SK-N-DZ (cell line): ENCODE results near the gene RTN4IP1.
"Not testable (repeated sequence)": the region's sequence is repeated elsewhere in the genome, so short reads cannot be mapped to it uniquely, and the experiment has no call there.

Experiments used
- DNase-seq: peaks from one replicate; pipeline ENCODE4 v3.0.0-alpha.2; 2015; ENCODE audit warnings: low spot score

The RTN4IP1 gene

DNA sequence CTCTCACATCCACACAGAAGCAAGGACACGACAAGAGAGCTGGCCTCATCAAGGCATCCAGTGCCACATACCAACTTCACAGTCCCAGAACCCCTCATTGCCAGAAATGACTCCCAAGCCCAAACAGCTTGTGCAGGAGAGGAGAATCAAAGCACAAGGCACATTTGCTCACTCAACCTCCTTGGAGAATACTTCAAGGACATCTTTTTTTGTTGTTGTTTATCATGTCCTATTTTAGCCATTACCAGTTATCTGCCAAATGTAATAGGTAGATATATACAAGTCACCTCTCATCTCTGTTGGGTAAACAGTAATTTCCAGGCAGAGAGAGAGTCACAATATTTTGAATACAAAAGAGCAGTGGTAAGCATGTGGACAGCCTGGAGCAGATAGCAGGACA lies 47.8 kb downstream of the RTN4IP1 start:
- DNase-seq: no peak

DNA sequence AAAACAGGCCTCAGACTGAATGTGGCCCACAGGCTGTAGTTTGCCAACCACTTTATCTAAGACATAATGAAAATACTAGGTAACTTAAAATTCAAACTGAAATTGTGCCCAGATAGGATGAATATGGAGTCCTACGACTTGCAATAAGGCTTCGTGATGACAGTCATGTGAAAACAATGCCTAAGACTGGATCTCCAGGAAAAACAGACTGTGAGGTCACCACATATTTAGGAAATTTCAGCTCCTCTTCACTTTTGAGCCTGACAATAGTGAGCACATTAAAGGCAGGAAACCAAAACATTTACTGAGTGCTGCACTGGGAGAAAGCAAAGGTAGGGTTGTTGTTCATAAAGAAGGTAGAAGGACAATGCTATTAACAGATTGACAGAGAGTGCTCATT lies 50.0 kb downstream of the RTN4IP1 start:
- no peak for DNase-seq

DNA sequence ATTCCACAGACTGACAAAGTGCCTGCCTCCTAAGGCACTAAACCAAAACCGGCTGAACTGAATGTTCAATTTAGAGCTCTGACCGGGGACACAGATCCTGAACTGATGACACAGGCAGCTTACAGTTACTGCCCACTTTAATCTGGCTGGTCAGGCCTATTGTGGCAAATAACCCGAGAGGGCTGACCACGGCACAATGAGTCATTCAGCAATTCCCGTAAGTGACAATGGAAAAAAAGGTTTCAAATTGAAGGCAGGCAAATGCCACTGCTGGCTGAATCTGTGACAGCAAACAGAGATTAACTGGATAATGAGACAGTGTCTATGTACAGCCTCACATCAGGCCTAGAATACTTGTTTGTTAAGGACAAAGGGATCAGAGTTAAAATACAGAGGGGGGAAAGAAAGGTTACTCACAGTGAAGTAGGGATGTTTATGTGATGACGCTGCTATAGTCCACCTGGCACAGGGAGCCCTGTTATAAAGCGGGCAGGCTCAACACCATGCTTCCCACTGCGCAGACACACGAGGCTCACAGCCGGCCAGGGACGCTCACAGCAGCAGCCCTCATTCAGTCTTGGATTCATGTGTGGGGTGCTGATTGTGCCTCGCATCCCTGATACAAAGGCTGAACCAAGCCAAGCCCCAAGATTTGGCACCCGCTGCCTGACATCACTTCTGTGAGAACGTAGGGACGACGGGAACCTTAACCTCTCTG lies 54.4 kb downstream of the RTN4IP1 start:
- no peak for DNase-seq

DNA sequence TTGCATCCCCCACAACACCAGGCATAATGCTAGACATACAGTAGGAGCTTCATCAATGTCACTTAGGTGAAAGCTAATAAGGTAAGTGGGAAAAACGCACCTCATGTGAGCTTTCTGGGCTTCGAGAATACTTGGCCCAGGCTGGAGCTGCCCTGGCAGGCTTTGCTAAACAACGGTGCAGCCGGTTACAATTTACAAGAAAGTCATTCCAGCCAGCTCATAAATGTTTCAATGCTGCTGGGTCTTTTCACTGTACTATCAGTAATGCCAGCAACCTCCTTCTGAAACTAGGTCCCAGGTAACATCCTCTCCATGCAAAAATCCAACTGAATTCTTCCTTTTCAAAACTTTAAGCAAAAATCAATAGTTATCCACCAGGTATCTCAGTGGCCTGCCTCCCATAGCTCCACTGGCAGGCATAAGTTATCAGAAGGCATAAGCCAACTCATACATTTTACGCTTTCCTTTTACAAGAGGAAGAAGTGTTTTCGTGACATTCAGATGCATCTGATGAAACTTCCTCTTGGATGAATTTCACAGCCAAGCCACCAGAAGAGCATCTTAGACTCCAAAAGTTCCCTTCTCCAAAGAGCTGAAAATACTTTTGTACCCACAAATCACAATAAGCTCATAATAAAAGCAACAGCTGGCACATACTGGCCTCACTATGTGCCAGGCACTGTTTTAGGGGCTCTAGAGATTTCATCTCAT lies 56.3 kb downstream of the RTN4IP1 start:
- no peak for DNase-seq

DNA sequence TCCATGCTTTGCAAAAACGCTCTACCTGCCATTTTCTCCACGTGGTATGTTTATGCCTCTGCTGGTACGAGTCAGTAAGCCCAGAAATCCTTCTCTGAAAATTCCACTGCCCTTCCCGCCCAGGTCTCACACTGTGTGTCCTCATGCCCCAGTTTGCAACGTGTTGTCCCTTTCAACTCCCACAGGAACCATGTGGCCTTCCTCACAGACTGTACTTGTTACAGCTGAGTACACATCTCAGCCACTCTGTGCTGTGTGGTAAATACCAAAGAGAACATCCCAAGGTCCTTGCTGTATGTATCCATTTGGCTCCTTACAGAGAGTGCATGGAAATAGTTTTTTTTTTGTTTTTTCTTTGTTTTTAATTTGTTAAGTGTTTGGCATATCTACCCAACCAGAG lies 56.9 kb downstream of the RTN4IP1 start:
- DNase-seq: no peak

DNA sequence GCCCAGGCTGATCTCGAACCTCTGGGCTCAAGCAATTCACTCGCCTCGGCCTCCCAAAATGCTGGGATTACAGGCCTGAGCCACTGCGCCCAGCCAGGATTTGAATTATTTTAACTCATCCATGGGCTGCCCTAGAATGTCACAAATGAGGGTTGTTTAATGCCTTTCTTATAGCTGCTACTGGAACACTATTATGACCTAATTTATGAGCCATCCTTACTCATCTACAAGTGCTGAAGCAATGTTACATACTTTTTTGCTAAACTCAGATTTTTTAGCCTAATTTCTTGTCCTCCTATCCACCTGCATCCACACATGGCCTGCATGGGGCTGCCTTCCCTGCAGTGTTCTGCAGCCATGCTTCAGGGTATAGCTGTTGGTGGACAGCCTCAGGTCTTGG lies 59.9 kb downstream of the RTN4IP1 start:
- DNase-seq: no peak

DNA sequence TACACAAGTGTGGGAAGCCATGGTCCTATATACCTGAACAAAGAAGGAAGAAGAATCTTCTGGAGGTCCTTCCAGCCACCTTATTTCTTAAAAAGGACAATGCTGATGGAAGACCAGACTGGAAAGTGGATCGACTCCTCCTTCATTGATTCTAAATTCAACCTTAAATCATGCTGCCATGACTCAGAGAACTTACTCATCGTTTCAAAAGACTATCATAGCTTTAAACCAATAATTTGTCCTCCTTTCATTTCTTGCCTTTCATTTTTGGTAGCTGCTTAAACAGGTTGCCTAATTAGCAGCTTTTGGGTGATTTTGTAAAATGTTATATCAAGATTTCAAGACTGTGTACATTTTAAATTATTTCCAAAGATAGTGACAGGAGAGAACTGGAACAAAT lies 60.8 kb downstream of the RTN4IP1 start:
- DNase-seq: no peak

DNA sequence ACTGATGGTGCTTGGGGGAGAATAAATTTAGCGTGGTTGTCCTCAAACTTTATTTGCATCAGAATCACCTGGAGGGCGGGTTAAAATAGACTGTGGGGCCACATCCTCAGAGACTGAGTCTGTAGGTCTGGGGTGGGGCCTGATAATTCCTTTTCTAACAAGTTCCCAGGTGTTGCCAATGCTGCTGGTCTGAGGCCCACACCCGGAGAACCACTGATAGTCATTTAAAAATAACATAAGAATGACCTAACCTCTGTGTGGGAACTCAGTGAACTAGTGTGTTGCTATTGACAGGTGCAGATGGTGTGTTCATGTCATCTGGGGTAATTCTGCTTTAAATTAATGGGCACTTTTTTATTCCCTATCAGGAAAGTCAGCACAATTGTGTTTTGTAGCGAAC lies 64.8 kb downstream of the RTN4IP1 start:
- no peak for DNase-seq

DNA sequence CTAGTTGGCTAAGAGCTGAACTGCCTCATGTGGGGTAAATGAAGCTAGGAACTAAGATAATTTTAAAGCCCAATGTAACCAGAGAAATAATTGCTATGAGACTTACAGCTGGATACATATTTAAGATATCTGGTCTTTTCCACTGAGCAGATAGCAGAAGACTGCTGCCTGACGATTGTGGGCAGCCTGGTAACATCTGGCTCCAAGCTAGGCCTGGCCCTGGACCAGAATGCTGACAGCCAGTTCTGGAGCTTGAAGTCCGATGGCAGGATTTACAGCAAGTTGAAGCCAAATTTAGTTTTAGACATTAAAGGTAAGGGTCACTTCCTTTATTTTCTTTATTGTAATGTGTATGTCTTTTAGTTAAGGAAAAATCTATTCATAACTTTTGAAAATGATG lies 65.7 kb downstream of the RTN4IP1 start:
- DNase-seq: no peak

DNA sequence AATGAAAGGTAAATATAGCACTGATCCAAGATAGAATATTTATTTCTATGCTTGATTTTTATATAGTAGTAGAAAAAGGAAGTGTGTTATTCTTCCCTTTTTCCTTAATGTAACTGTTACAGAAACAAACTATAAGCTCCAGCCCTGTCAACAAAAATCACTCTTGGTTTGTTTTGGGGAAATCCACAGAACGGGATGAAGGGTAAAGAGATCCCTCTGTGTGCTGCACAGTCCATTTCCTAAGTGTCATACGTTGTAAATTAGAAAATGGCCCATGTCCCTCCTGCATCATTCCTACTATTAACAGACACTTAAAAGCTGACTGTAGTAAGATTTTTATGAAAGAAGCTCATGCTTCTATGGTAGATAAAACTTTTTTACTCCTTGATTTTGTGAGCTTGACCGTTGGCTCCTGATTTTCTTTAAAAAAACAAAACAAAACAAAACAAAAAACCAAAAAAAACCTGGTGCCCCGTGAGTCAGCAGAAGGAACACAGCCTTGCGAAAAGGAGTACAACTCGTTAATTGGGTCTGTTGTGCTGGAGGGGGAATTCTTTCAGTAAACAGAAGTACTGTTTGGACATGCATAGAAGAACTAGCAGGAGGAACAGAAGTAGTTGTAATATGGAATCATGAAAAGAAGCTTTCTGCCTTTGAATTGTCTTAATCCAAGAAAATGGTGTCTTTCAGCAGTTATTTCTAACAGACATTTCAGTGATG lies 67.5 kb downstream of the RTN4IP1 start:
- no peak for DNase-seq

DNA sequence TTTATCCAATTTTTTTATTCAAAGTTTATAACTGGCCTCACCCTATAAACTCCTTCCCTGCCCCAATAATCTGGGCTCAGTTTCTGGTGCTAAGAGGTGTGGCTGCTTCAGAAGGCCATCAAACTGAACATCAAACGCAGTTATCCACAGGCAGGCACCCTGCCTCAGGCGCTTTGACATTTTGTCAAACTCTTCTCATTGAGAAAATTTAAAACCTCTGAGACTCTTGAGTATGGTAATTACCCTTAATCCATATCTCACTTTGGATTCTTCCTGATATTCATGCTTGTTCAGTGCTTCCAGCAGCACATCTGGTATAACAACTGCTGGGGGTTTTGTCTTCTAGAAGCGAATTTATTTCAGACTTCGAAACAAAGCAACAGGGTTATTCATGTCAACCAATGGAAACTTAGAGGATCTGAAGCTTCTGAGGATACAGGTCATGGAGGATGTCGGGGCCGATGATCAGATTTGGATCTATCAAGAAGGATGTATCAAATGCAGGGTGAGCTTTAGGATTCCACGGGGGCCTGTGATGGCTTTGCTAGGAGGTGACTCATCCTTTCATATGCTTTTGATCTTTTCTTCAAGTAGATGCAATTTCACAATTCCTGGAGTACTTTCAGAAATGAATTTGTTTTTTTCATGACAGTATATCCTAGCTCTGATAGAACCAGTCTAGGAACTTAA lies 68.2 kb downstream of the RTN4IP1 start:
- DNase-seq: no peak

DNA sequence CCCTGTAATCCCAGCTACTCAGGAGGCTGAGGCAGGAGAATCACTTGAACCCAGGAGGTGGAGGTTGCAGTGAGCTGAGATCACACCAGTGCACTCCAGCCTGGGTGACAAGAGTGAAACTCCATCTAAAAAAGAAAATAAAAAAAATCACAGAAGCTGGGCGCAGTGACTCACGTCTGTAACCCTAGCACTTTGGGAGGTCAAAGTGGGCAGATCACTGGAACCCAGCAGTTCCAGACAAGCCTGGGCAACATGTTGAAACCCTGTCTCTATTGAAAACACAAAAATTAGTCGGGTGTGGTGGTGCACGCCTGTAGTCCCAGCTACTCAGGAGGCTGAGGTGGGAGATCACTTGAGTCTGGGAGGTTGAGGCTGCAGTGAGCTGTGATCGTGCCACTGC lies 69.6 kb downstream of the RTN4IP1 start:
- not testable (repeated sequence) for DNase-seq

DNA sequence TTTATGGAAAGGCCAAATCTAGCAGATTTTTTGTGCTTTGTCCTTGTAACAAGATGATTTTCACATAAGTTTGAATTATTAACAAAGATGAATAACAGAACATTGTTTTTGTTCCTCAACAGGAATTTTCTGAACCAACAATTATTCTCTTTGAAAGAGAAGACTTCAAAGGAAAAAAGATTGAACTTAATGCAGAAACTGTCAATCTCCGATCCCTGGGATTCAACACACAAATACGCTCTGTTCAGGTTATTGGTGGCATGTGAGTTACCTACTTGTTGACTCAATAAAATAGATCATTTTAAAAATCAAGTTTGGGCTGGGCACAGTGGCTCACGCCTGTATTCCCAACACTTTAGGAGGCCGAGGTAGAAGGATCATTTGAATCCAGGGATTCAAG lies 70.9 kb downstream of the RTN4IP1 start:
- no peak for DNase-seq

DNA sequence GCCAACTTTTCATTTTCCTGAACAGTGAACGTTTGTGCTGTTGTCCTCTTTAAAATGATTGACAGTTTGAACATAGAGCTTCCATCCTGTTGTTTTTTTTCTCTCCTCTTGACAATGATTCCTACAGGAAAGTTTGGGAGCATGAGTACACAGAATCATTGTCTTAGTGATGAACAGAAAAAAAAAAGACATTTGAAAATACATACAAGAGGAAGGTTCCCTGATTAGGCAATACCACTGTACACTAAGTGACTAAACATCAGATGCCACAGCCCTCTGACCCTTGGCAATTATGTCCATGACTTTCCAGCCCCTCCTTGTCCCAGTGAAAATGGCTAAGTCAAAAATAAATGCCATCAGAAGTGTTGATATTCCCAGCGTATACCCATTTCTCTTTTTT lies 71.5 kb downstream of the RTN4IP1 start:
- DNase-seq: no peak

DNA sequence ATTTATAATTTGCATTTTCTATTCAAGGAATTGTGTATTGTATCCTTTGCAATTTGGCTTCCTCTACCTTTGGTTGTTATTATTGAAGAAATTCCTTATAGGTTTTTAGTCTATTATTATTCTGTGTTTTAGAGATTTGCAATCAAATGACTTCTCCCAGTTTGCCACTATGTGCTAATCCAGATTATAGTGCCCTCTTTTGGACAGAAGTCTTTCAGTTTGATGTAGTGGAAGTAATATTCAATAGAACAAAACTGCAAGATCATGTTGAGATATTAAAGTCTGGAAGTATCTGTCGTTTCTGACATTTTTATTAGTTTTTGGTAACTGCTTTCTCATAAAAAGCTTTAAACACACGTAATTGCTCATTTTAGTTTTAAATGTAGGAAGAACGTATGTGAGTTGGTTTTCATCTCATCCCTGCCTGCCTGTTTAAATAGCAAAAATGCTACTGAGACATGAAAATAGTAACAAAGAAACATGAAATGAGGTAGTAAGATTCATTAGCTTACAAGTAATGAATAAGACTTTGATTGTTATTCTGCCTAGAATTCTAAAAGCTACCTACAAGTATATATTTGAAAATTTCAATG lies 72.8 kb downstream of the RTN4IP1 start:
- DNase-seq: no peak

DNA sequence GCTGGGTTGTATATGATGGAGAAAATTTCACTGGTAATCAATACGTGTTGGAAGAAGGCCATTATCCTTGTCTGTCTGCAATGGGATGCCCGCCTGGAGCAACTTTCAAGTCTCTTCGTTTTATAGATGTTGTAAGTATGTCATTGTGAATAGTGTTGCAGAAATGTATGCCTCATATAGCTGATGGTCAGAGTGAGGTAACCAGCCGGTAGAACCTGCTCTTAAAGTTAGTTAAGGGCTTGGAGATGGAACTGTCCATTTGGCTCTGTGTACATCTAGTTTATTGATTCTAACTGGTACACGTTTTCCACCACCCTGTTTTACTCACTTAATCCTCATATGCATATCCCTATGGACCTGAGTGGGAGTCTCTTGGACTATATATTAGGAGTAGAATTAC lies 73.5 kb downstream of the RTN4IP1 start:
- no peak for DNase-seq

DNA sequence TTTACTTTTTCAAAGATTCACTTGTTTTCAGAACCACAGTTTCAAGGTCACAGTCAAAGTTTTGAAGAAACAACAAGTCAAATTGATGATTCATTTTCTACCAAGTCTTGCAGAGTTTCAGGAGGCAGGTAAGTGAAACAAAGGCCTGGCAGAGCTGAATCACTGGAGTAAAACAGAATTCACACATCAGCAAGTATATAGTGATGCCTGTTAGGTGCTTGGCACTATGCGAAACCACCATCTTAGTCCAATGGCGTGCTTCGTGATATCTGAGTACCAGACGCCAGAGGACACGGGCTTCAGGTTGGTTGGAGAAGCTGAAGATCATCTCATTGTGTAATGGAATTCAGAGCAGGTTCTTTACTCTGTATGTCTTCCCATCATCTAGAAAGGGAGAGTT lies 75.9 kb downstream of the RTN4IP1 start:
- DNase-seq: no peak

DNA sequence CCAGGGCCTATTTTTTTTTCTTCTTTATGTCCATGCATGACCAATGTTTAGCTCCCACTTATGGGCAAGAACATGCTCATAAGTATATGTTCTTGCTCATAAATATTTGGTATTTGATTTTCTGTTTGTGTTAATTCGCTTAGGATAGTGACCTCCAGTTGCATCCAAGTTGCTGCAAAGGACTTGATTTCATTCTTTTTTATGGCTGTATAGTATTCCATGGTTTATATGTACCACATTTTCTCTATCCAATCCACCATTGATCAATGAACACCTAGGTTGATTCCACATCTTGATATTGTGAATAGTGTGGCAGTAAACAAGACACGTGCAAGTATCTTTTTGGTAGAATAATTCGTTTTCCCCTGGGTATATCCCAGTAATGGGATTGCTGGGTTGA lies 78.1 kb downstream of the RTN4IP1 start:
- DNase-seq: no peak

DNA sequence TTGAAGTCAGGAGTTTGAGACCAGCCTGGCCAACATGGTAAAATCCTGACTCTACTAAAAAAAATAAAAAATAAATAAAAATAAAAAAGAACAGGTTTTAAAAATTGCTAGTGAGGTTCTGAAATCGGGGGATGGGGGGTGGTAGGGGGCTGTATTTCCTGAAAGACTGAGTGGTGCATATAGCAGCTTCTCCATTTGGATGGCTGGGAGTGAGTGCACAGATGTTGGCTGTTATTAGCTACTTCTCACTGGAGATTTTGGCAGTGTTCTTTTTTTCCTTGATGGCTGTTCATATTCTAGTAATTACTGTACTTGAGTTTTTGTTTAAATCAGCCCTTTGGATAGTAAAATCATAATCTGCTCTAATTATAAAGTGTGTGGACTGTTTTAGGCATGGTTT lies 79.8 kb downstream of the RTN4IP1 start:
- no peak for DNase-seq

DNA sequence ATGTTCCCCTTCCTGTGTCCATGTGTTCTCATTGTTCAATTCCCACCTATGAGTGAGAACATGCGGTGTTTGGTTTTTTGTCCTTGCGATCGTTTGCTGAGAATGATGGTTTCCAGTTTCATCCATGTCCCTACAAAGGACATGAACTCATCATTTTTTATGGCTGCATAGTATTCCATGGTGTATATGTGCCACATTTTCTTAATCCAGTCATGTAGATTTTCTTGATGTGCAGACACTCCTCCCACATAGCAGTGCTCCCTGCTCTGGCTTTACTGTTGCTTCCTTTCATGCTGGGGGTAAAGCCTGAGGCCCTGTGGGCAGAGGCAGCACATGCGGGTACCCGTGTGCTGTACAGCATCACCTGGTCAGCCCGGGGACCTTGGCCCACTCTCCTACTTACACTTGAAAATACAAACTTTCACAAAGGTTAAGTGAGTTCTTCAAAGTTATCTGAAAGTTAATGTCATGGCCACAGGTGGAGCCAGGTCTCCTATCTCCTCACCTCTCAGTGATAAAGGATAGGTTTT lies 80.3 kb downstream of the RTN4IP1 start:
- not testable (repeated sequence) for DNase-seq

DNA sequence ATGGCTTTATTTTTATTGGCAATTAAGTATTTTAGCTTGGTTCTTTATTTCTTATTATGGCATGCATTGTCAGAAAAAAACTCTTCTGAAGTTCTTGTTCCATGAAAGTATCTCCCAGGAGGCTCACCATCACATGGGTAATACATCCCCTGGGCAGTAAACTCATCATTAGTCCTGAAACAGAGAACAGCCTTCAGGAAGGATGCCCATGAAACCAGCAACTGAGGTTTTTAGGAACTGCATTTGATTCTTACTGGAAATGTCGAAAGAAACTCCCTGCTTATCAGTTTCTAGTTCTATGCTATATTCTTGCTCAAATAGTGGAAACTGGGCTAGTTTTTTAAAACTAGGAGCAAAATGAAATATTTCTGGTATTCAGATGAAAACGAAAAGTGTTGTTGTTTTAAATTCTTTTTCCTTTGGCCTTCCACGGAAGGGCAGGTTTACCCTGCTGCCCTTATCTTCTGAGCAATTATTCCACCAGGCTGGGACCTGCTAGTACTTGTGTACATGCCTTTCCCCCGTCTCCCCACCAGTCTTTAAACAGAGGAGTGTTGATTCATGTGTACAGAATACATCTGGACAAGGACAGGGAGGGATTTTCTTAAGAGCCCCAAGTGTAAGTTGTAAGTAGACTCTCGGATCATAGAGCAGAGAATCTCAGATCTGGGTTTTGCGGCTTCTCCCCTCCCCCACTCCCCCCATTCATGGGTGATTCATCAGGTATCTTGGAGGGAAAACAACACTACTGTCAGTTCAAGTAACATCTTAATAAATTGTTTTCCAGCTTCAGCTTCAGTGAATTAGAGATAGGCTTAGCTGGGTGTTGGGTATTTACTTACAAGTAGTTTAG lies 81.5 kb downstream of the RTN4IP1 start:
- DNase-seq: no peak
